Ishikawa (cell line): ENCODE data around the gene NLGN1.

ENCODE experiments used
- CEBPB ChIP-seq: IDR thresholded peaks from 2 replicates; pipeline ENCODE4 v1.6.1; 2012
- CREB1 ChIP-seq: IDR thresholded peaks from 2 replicates; pipeline ENCODE4 v1.6.1; 2012; ENCODE audit warnings: low read depth
- EGR1 ChIP-seq: IDR thresholded peaks from 2 replicates; pipeline ENCODE4 v1.6.1; 2012
- EP300 ChIP-seq: IDR thresholded peaks from 2 replicates; pipeline ENCODE4 v1.6.1; 2012; ENCODE audit warnings: borderline replicate concordance
- FOXM1 ChIP-seq: IDR thresholded peaks from 2 replicates; pipeline ENCODE4 v1.6.1; 2012; ENCODE audit warnings: low read depth, borderline replicate concordance
- MAX ChIP-seq: IDR thresholded peaks from 2 replicates; pipeline ENCODE4 v1.6.1; 2012
- NFIC ChIP-seq: IDR thresholded peaks from 2 replicates; pipeline ENCODE4 v1.6.1; 2012
- RAD21 ChIP-seq: IDR thresholded peaks from 2 replicates; pipeline ENCODE4 v1.6.1; 2012; ENCODE audit warnings: low read depth
- REST ChIP-seq: IDR thresholded peaks from 2 replicates; pipeline ENCODE4 v1.6.1; 2012; ENCODE audit warnings: low read depth, mild to moderate bottlenecking
- TAF1 ChIP-seq: IDR thresholded peaks from 2 replicates; pipeline ENCODE4 v1.6.1; 2012; ENCODE audit warnings: low read depth, mild to moderate bottlenecking
- TCF12 ChIP-seq: IDR thresholded peaks from 2 replicates; pipeline ENCODE4 v1.6.1; 2012; ENCODE audit warnings: low read depth
- TEAD4 ChIP-seq: IDR thresholded peaks from 2 replicates; pipeline ENCODE4 v1.6.1; 2012
- YY1 ChIP-seq: IDR thresholded peaks from 2 replicates; pipeline ENCODE4 v1.6.1; 2012; ENCODE audit warnings: low read depth
- ZBTB7A ChIP-seq: IDR thresholded peaks from 2 replicates; pipeline ENCODE4 v1.6.1; 2012; ENCODE audit warnings: low read depth
- TF ChIP-seq, protein P1 (sequence below): IDR thresholded peaks from 2 replicates; pipeline ENCODE4 v1.6.1; 2012

Gene NLGN1

GRCh38 chr3:173747427-173747826, 349.9 kb downstream of the NLGN1 start:
- no peak for TF ChIP-seq RAD21
- TF ChIP-seq TAF1 = no peak
- TF ChIP-seq TEAD4 = no peak

DNA sequence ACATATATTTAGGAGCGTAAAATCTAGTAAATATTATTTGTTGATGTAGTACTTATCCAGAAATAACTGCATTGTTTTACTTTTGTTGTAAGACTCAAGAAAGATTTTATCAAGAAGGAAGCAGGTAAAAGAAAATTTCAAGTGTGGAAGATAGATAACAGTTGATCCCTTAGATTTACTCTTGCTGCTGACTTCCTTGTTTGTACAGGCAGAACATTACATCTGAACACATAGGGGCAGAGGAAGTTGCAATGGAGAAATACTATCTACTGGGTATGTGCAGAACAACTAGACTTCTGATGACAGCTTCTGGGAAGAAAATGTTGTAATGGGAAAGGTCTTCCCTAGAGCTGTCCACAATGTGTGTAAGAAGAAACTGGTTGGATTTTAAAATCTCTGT, 350.6 kb downstream of the NLGN1 start:
- TF ChIP-seq FOXM1 (no peak), TAF1 (no peak), YY1 (no peak), REST (no peak), TCF12 (no peak), CEBPB (no peak), EP300 (no peak), EGR1 (no peak), TEAD4 (no peak), CREB1 (no peak), MAX (no peak), RAD21 (no peak), NFIC (no peak), ZBTB7A (no peak)
- TF ChIP-seq, protein P1, sequence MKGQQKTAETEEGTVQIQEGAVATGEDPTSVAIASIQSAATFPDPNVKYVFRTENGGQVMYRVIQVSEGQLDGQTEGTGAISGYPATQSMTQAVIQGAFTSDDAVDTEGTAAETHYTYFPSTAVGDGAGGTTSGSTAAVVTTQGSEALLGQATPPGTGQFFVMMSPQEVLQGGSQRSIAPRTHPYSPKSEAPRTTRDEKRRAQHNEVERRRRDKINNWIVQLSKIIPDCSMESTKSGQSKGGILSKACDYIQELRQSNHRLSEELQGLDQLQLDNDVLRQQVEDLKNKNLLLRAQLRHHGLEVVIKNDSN = no peak

DNA sequence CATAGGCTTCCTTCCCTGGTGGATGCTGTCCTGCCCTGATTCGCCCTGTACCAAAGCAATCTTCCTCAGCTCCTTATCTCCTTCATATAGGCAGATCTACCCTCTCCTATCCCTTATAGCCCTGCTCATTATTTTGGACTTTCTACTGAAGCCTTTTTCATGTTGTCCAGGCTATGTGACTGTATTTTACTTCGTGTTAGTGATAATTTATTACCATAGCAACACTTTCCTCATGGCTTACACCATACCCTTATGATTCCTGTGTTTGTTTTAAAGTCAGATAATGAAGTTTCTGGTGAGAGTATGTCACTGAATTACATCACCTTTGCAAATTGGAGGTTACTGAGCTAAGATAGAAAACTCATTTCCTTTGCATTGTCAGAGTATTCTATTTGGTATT, 352.6 kb downstream of the NLGN1 start:
- no peak for TF ChIP-seq TCF12
- TF ChIP-seq, protein P1 = no peak
- TF ChIP-seq CREB1 = no peak
- TF ChIP-seq TAF1 = no peak
- TF ChIP-seq NFIC = no peak
- TF ChIP-seq REST = no peak
- no peak for TF ChIP-seq MAX
- no peak for TF ChIP-seq EGR1
- no peak for TF ChIP-seq ZBTB7A
- no peak for TF ChIP-seq TEAD4
- no peak for TF ChIP-seq FOXM1
- no peak for TF ChIP-seq CEBPB
- no peak for TF ChIP-seq RAD21
- no peak for TF ChIP-seq EP300
- no peak for TF ChIP-seq YY1

DNA sequence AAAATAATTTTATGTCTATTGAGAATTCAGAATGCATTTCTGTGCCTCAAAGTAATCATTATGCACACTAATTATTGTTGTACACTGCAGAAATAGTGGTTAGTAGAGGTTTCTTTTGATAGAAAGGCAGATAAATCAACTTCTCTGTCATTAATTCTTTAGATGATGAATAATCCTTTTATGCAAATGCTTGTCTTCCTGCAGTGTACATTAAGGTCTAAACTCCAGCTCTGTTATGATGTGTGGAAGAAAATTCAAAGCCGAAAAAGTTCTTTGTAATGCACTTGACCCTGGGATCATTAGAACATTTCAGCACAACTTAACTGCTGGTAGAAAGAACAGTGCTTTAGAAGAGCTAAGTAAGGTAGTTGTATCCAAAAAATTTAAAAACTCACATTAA, 353.0 kb downstream of the NLGN1 start:
- no peak for TF ChIP-seq NFIC

DNA sequence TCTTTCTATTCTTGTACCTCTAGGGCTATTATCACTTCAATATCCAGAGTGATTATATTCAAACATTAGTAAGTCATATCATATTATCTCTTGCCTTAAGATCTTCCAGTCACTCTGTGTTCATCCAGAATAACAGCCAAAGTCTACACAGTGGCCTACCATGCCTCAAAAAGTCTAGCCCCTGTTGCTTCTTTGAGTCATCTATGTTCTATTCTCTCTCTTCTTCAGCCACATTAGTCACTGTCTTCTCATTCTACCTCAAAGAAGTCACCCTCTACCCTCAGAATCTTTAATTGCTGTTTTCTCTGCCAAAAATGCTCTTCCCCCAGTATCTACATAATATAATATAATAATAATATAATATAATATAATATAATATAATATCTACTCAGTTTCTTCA, 356.0 kb downstream of the NLGN1 start:
- TF ChIP-seq ZBTB7A (no peak), CEBPB (no peak), FOXM1 (no peak)

GRCh38 chr3:173755161-173755560, 357.6 kb downstream of the NLGN1 start:
- no peak for TF ChIP-seq CREB1
- TF ChIP-seq, protein P1 = no peak
- TF ChIP-seq REST = no peak
- no peak for TF ChIP-seq EP300
- no peak for TF ChIP-seq YY1
